ENCODE results near the gene CYP21A2.
"Not testable (repeated sequence)": the region's sequence is repeated elsewhere in the genome, so short reads cannot be mapped to it uniquely, and the experiment has no call there.

DNA sequence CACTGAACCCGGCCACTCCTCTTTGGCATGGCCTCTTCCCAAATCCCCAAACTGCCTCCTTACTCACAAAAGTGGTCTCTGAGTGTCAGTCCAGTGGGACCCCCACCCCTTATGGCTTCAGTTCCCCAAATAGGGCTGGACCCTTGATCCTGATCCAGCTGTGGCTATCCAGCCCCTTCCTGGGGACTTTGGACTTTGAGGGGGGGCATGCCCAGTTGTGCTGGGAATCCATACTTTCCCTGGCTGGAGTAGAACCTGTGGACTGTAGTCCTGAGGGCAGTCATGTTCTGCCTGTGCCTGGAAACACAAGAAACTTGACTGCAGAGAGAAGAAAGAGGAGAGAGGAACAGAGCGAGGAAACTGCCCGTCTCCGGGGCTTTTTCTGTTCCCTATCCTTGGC, 33.8 kb upstream of the CYP21A2 start:
- not testable (repeated sequence) for TF ChIP-seq POLR2A (IDR thresholded peaks at IDR 0.05; ENCODE audit: extremely low read depth, insufficient read length); MYC (IDR thresholded peaks at IDR 0.05; ENCODE audit: low read depth, low read length)
- TF ChIP-seq, protein P1, sequence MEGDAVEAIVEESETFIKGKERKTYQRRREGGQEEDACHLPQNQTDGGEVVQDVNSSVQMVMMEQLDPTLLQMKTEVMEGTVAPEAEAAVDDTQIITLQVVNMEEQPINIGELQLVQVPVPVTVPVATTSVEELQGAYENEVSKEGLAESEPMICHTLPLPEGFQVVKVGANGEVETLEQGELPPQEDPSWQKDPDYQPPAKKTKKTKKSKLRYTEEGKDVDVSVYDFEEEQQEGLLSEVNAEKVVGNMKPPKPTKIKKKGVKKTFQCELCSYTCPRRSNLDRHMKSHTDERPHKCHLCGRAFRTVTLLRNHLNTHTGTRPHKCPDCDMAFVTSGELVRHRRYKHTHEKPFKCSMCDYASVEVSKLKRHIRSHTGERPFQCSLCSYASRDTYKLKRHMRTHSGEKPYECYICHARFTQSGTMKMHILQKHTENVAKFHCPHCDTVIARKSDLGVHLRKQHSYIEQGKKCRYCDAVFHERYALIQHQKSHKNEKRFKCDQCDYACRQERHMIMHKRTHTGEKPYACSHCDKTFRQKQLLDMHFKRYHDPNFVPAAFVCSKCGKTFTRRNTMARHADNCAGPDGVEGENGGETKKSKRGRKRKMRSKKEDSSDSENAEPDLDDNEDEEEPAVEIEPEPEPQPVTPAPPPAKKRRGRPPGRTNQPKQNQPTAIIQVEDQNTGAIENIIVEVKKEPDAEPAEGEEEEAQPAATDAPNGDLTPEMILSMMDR (IDR thresholded peaks at IDR 0.05; ENCODE audit: low read depth, low read length), result not testable (repeated sequence)
- TF ChIP-seq, protein P2, sequence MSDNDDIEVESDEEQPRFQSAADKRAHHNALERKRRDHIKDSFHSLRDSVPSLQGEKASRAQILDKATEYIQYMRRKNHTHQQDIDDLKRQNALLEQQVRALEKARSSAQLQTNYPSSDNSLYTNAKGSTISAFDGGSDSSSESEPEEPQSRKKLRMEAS (IDR thresholded peaks at IDR 0.05; ENCODE audit: low read depth, low read length), result not testable (repeated sequence)
